Measurements from ENCODE around the gene PRR14.
A peak's percentile ranks its signal among the peaks of the same experiment; 100 is the strongest.

PRR14 gene

GRCh38 chr16:30637944-30638343, 12.8 kb upstream of the PRR14 start:
- Mint-ChIP-seq H3K36me3 (ENCODE audit: low read depth) (no peaks in the 10 kb centered on the region), H3K4me3 (peak overlapping the region in 2 of 3 experiments; percentile 54 to 66), H3K9me3 (no peaks in the 10 kb centered on the region), H3K4me1 (peaks cover 15% of the 10 kb centered on the region), H3K27ac (peak overlapping the region in 1 of 3 experiments; percentile 73), H3K27me3 (ENCODE audit: low read depth) (peaks cover 4% of the 10 kb centered on the region)
- TF ChIP-seq, protein P1, sequence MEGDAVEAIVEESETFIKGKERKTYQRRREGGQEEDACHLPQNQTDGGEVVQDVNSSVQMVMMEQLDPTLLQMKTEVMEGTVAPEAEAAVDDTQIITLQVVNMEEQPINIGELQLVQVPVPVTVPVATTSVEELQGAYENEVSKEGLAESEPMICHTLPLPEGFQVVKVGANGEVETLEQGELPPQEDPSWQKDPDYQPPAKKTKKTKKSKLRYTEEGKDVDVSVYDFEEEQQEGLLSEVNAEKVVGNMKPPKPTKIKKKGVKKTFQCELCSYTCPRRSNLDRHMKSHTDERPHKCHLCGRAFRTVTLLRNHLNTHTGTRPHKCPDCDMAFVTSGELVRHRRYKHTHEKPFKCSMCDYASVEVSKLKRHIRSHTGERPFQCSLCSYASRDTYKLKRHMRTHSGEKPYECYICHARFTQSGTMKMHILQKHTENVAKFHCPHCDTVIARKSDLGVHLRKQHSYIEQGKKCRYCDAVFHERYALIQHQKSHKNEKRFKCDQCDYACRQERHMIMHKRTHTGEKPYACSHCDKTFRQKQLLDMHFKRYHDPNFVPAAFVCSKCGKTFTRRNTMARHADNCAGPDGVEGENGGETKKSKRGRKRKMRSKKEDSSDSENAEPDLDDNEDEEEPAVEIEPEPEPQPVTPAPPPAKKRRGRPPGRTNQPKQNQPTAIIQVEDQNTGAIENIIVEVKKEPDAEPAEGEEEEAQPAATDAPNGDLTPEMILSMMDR (IDR thresholded peaks at IDR 0.05; ENCODE audit: unreplicated experiment in 3 of 3) = peak; percentile 47 to 57 (median 53)

GRCh38 chr16:30641378-30641982, 9.3 kb upstream of the PRR14 start:
- Mint-ChIP-seq H3K27ac (no peak overlapping the region), H3K27me3 (ENCODE audit: low read depth) (peaks cover 8% of the 10 kb centered on the region), H3K4me3 (no peak overlapping the region), H3K4me1 (no peaks in the 10 kb centered on the region), H3K9me3 (no peaks in the 10 kb centered on the region), H3K36me3 (ENCODE audit: low read depth) (no peaks in the 10 kb centered on the region)
- TF ChIP-seq, protein P1 (IDR thresholded peaks at IDR 0.05; ENCODE audit: unreplicated experiment in 3 of 3) = no peak

GRCh38 chr16:30644334-30644830, 6.4 kb upstream of the PRR14 start:
- no peak overlapping the region for H3K4me3 Mint-ChIP-seq
- H3K27ac Mint-ChIP-seq = no peak overlapping the region
- peaks cover 8% of the 10 kb centered on the region for H3K27me3 Mint-ChIP-seq (ENCODE audit: low read depth)

GRCh38 chr16:30645727-30646126, 5.0 kb upstream of the PRR14 start:
- Mint-ChIP-seq H3K36me3 (ENCODE audit: low read depth) (no peaks in the 10 kb centered on the region), H3K27me3 (ENCODE audit: low read depth) (peaks cover 4% of the 10 kb centered on the region), H3K4me1 (peaks cover under 1% of the 10 kb centered on the region), H3K4me3 (no peak overlapping the region), H3K27ac (no peak overlapping the region), H3K9me3 (no peaks in the 10 kb centered on the region)
- TF ChIP-seq, protein P1 (IDR thresholded peaks at IDR 0.05; ENCODE audit: unreplicated experiment in 3 of 3) = no peak

More at GRCh38 chr16:30644334-30644830, 6.4 kb upstream of the PRR14 start:
- no peaks in the 10 kb centered on the region for H3K4me1 Mint-ChIP-seq
- TF ChIP-seq, protein P1 (IDR thresholded peaks at IDR 0.05; ENCODE audit: unreplicated experiment in 3 of 3) = no peak
- no peaks in the 10 kb centered on the region for H3K36me3 Mint-ChIP-seq (ENCODE audit: low read depth)
- no peaks in the 10 kb centered on the region for H3K9me3 Mint-ChIP-seq

- Mint-ChIP-seq H3K4me3 (no peak overlapping the region), H3K4me1 (peaks cover 10% of the 10 kb centered on the region), H3K36me3 (ENCODE audit: low read depth) (no peaks in the 10 kb centered on the region), H3K9me3 (no peaks in the 10 kb centered on the region), H3K27me3 (ENCODE audit: low read depth) (peaks cover 4% of the 10 kb centered on the region), H3K27ac (no peak overlapping the region)
- TF ChIP-seq, protein P1 (IDR thresholded peaks at IDR 0.05; ENCODE audit: unreplicated experiment in 3 of 3) = no peak
These were observed 3.5 kb upstream of the PRR14 start for GRCh38 chr16:30647274-30647571.

DNA sequence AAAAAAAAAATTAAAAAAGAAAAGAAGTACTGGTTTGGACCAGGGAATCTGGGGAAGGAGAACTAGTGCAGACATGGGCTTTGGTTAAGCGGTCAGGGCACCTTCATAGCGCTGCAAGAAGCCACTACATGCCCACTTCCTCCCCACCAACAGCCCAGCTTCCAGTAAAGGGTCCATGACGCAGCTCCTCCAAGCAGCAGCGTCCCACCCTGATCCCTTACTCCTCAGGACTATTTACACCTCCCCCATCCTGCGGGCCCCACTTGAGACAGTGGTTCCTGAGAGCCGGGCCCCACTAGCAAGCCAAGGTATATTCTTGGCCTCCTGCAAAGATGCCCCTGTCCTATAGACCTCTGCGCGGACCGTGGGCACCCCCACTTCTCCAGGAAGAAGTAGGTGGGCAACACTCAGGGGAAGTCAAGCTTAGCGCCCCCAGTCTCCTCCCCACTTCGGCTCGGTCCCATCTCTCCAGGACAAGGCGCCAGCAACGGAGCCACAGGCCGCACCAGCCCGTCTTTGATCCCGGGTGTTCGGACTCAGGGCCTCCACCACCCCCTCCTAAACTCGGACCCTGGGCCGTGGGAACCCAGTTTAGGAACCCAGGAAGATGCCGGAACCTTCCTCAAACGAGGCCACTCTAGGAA, 913 bp upstream of the PRR14 start:
- Mint-ChIP-seq H3K9me3 (no peaks in the 10 kb centered on the region), H3K27ac (peak overlapping the region; percentile 92 to 95 (median 94)), H3K4me3 (peak overlapping the region; percentile 99), H3K27me3 (ENCODE audit: low read depth) (no peaks in the 10 kb centered on the region), H3K4me1 (peaks cover 18% of the 10 kb centered on the region), H3K36me3 (ENCODE audit: low read depth) (peaks cover 5% of the 10 kb centered on the region)
- TF ChIP-seq, protein P1 (IDR thresholded peaks at IDR 0.05; ENCODE audit: unreplicated experiment in 3 of 3) = no peak

Measured in nephron (organoid).